HEK293 (cell line): Measurements from ENCODE around the gene TMEM60.

Experiments
- CTCF ChIA-PET: fragments of 350-600 bp; formaldehyde crosslinking; extraction: SDS; loops from one replicate; lab custom pipeline; 2021; ENCODE audit warnings: antibody characterized with exemption; lab: Yijun Ruan, JAX
- POLR2A ChIA-PET: fragments of 300-600 bp; formaldehyde crosslinking; extraction: SDS; loops from one replicate; lab custom pipeline; 2020; ENCODE audit warnings: antibody characterized with exemption, inconsistent platforms; lab: Yijun Ruan, JAX
- H3K27ac ChIP-seq: fragments of 200-500 bp; sonication (Bioruptor generic); 2 replicates; pipeline ENCODE4 v1.5.1; 2014; ENCODE audit warnings: low read depth, low read length, control low read depth, inconsistent platforms; ENCODE audit errors: extremely low read depth
- H3K36me3 ChIP-seq, 2 experiments: fragments of 200-500 bp in 1 of 2; sonication (Bioruptor generic) in 1 of 2; 1 replicate in 1 of 2; 2 replicates in 1 of 2; pipeline ENCODE4 v1.5.1; 2014 to 2017; ENCODE audit warnings: inconsistent platforms in 2 of 2, low read length in 2 of 2; ENCODE audit not compliant: control insufficient read depth in 2 of 2, insufficient read depth in 1 of 2
- H3K4me1 ChIP-seq: fragments of 200-500 bp; sonication (Bioruptor generic); 2 replicates; pipeline ENCODE4 v1.5.1; 2014; ENCODE audit warnings: mild to moderate bottlenecking, low read length, inconsistent platforms; ENCODE audit not compliant: control insufficient read depth, insufficient read depth
- H3K4me3 ChIP-seq: 2 replicates; pipeline ENCODE4 v1.5.1; 2011; ENCODE audit warnings: low read depth, mild to moderate bottlenecking, control low read depth, low read length, moderate library complexity
- H3K9me3 ChIP-seq: fragments of 200-500 bp; sonication (Bioruptor generic); 2 replicates; pipeline ENCODE4 v1.5.1; 2014; ENCODE audit warnings: low read depth, low read length, inconsistent platforms; ENCODE audit not compliant: control insufficient read depth, insufficient read depth
- CTCF ChIP-seq: fragments of 450-650 bp; formaldehyde crosslinking; IDR thresholded peaks from 2 replicates; pipeline ENCODE4 v1.5.1; 2016; ENCODE audit warnings: missing biosample characterization, missing genetic modification characterization
- HOXA7 ChIP-seq: sonication (generic); formaldehyde crosslinking; IDR thresholded peaks from 2 replicates; pipeline ENCODE4 v1.8.1; 2022; ENCODE audit warnings: missing genetic modification reagents, borderline replicate concordance
- KLF1 ChIP-seq: fragments of 450-650 bp; formaldehyde crosslinking; IDR thresholded peaks from 2 replicates; pipeline ENCODE4 v1.5.1; 2016; ENCODE audit warnings: missing biosample characterization, missing genetic modification characterization
- MYNN ChIP-seq: fragments of 450-650 bp; formaldehyde crosslinking; IDR thresholded peaks from 2 replicates; pipeline ENCODE4 v1.5.1; 2016; ENCODE audit warnings: missing biosample characterization, missing genetic modification characterization, borderline replicate concordance
- MZF1 ChIP-seq: fragments of 450-650 bp; formaldehyde crosslinking; IDR thresholded peaks from 2 replicates; pipeline ENCODE4 v1.5.1; 2017; ENCODE audit warnings: missing biosample characterization, missing genetic modification characterization, borderline replicate concordance
- PRDM4 ChIP-seq: fragments of 450-650 bp; formaldehyde crosslinking; IDR thresholded peaks from 2 replicates; pipeline ENCODE4 v1.5.1; 2017; ENCODE audit warnings: missing biosample characterization, missing genetic modification characterization
- WT1 ChIP-seq: fragments of 450-650 bp; formaldehyde crosslinking; IDR thresholded peaks from 2 replicates; pipeline ENCODE4 v1.5.1; 2016; ENCODE audit warnings: missing biosample characterization, missing genetic modification characterization
- ZBTB49 ChIP-seq: fragments of 450-650 bp; formaldehyde crosslinking; IDR thresholded peaks from 2 replicates; pipeline ENCODE4 v1.5.1; 2016; ENCODE audit warnings: missing biosample characterization, missing genetic modification characterization, low read depth
- ZBTB6 ChIP-seq: fragments of 450-650 bp; formaldehyde crosslinking; IDR thresholded peaks from 2 replicates; pipeline ENCODE4 v1.5.1; 2017; ENCODE audit warnings: missing biosample characterization, missing genetic modification characterization
- ZBTB8A ChIP-seq: fragments of 450-650 bp; formaldehyde crosslinking; IDR thresholded peaks from 2 replicates; pipeline ENCODE4 v1.5.1; 2016; ENCODE audit warnings: missing biosample characterization, missing genetic modification characterization
- ZNF157 ChIP-seq: fragments of 450-650 bp; formaldehyde crosslinking; IDR thresholded peaks from 2 replicates; pipeline ENCODE4 v1.5.1; 2016; ENCODE audit warnings: missing biosample characterization, missing genetic modification characterization
- ZNF174 ChIP-seq: fragments of 450-650 bp; formaldehyde crosslinking; IDR thresholded peaks from 2 replicates; pipeline ENCODE4 v1.5.0; 2017; ENCODE audit warnings: missing biosample characterization, mild to moderate bottlenecking, missing genetic modification characterization
- ZNF223 ChIP-seq: fragments of 450-650 bp; formaldehyde crosslinking; IDR thresholded peaks from 2 replicates; pipeline ENCODE4 v1.5.1; 2016; ENCODE audit warnings: missing biosample characterization, missing genetic modification characterization
- ZNF23 ChIP-seq: fragments of 450-650 bp; formaldehyde crosslinking; IDR thresholded peaks from 2 replicates; pipeline ENCODE4 v1.5.1; 2016; ENCODE audit warnings: missing biosample characterization, missing genetic modification characterization, borderline replicate concordance
- ZNF239 ChIP-seq: fragments of 450-650 bp; formaldehyde crosslinking; IDR thresholded peaks from 2 replicates; pipeline ENCODE4 v1.5.1; 2016; ENCODE audit warnings: missing biosample characterization, missing genetic modification characterization
- ZNF248 ChIP-seq: fragments of 450-650 bp; formaldehyde crosslinking; IDR thresholded peaks from 2 replicates; pipeline ENCODE4 v1.5.1; 2017; ENCODE audit warnings: missing biosample characterization, missing genetic modification characterization
- ZNF324 ChIP-seq: fragments of 450-650 bp; formaldehyde crosslinking; IDR thresholded peaks from 2 replicates; pipeline ENCODE4 v1.5.1; 2016; ENCODE audit warnings: missing biosample characterization, missing genetic modification characterization
- ZNF394 ChIP-seq: fragments of 450-650 bp; formaldehyde crosslinking; IDR thresholded peaks from 2 replicates; pipeline ENCODE4 v1.5.1; 2016; ENCODE audit warnings: missing biosample characterization, missing genetic modification characterization, mild to moderate bottlenecking, moderate library complexity, borderline replicate concordance
- ZNF423 ChIP-seq: fragments of 450-650 bp; formaldehyde crosslinking; IDR thresholded peaks from 2 replicates; pipeline ENCODE4 v1.5.1; 2016; ENCODE audit warnings: missing biosample characterization, missing genetic modification characterization
- ZNF658 ChIP-seq: fragments of 450-650 bp; formaldehyde crosslinking; IDR thresholded peaks from 2 replicates; pipeline ENCODE4; 2016; ENCODE audit warnings: missing biosample characterization, missing genetic modification characterization
- ZNF785 ChIP-seq: fragments of 450-650 bp; formaldehyde crosslinking; IDR thresholded peaks from 2 replicates; pipeline ENCODE4 v1.5.1; 2016; ENCODE audit warnings: missing biosample characterization, missing genetic modification characterization
- ZSCAN23 ChIP-seq: fragments of 450-650 bp; formaldehyde crosslinking; IDR thresholded peaks from 2 replicates; pipeline ENCODE4 v1.5.1; 2016; ENCODE audit warnings: missing biosample characterization, missing genetic modification characterization

Gene TMEM60

GRCh38 chr7:77813180-77813579 is 14.9 kb upstream of the TMEM60 start:
- H3K27ac ChIP-seq = no peak overlapping the region
- TF ChIP-seq ZNF785 (tag by site-specific recombination) (no peak), PRDM4 (tag by site-specific recombination) (no peak), ZBTB8A (tag by site-specific recombination) (no peak), ZNF248 (tag by site-specific recombination) (no peak), ZNF23 (tag by site-specific recombination) (no peak)
- TF ChIP-seq, all 188 proteins: peak for 0
- ChIA-PET POLR2A (interaction anchor here (1.5 kb wide), 1 partner anchor 14 kb away, joined by 5 read pairs; no protein-coding TSS in a partner anchor), CTCF (no interaction called here)
- H3K9me3 ChIP-seq = no peaks in the 10 kb centered on the region
- no peaks in the 10 kb centered on the region; a peak in 1 of 3 replicates for H3K36me3 ChIP-seq
- H3K4me3 ChIP-seq = no peak overlapping the region
- no peaks in the 10 kb centered on the region for H3K4me1 ChIP-seq

GRCh38 chr7:77812290-77812685 is 14.1 kb upstream of the TMEM60 start:
- Histone ChIP-seq H3K9me3 (no peaks in the 10 kb centered on the region), H3K36me3 (no peaks in the 10 kb centered on the region; a peak in 1 of 3 replicates), H3K4me1 (no peaks in the 10 kb centered on the region), H3K4me3 (no peak overlapping the region), H3K27ac (no peak overlapping the region)
- CTCF ChIA-PET = interaction anchor here (1.0 kb wide), 1 partner anchor 13 kb away, joined by 4 read pairs; the partner anchor contains the start of gene PHTF2
- TF ChIP-seq ZNF239 (tag by site-specific recombination) (no peak), ZNF394 (tag by site-specific recombination) (no peak), ZBTB6 (no peak), ZNF157 (tag by site-specific recombination) (no peak), ZNF658 (tag by site-specific recombination) (no peak), CTCF (no peak), ZBTB49 (tag by site-specific recombination) (no peak), ZNF248 (tag by site-specific recombination) (no peak), ZNF324 (tag by site-specific recombination) (no peak), MZF1 (tag by site-specific recombination) (no peak), ZNF223 (tag by site-specific recombination) (no peak), ZNF423 (tag by site-specific recombination) (no peak), MYNN (tag by site-specific recombination) (no peak), ZSCAN23 (tag by site-specific recombination) (no peak), ZNF174 (no peak), WT1 (tag by site-specific recombination) (no peak), HOXA7 (CRISPR knock-in tag) (no peak), KLF1 (no peak)
- POLR2A ChIA-PET = interaction anchor here (0.7 to 1.5 kb wide), 2 partner anchors 10 to 13 kb away, joined by 4 to 5 read pairs; no protein-coding TSS in a partner anchor
